Astrocyte of the spinal cord (primary cell): ENCODE measurements around the gene ECSCR.

Source experiments
- DNase-seq: peaks from one replicate; pipeline ENCODE4 v3.0.0; 2011; ENCODE audit warnings: low read depth, low spot score
- H3K4me3 ChIP-seq: 2 replicates; pipeline ENCODE4 v1.5.1; 2011; ENCODE audit warnings: low read depth, mild to moderate bottlenecking, low read length, moderate library complexity
- in situ Hi-C: cut with HindIII; loops from 2 replicates; pipeline ENCODE4 v1.10.0; 2017; ENCODE audit warnings: low sequenced_read_pairs
- TF ChIP-seq, protein P1 (sequence below): IDR thresholded peaks from 2 replicates; pipeline ENCODE4 v1.5.1; 2012; ENCODE audit warnings: low read depth, mild to moderate bottlenecking, low read length, inconsistent platforms

ECSCR gene

DNA sequence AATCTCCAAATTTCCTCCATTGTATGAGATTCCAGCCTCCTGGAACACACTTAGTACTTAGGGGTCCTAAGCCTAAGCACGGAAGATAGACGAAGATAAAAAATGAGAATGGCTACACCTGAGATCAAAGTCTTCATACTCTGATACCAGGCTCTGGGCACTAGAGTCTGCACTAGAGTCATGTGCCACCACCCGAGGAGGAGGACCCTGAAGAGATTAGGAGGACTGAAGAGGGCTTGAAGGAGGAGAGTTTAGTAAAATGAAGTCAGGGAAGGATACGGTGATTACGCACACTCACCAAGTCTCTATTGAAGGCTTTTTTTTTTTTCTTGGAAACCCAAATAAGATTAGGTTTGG is 58.1 kb downstream of the ECSCR start:
- DNase-seq, result no peak
- H3K4me3 ChIP-seq, result no peak overlapping the region
- in situ Hi-C loops, result loop anchor here (25.0 kb wide), 1 partner anchor 108 kb away; no protein-coding TSS in a partner anchor
- TF ChIP-seq, protein P1, sequence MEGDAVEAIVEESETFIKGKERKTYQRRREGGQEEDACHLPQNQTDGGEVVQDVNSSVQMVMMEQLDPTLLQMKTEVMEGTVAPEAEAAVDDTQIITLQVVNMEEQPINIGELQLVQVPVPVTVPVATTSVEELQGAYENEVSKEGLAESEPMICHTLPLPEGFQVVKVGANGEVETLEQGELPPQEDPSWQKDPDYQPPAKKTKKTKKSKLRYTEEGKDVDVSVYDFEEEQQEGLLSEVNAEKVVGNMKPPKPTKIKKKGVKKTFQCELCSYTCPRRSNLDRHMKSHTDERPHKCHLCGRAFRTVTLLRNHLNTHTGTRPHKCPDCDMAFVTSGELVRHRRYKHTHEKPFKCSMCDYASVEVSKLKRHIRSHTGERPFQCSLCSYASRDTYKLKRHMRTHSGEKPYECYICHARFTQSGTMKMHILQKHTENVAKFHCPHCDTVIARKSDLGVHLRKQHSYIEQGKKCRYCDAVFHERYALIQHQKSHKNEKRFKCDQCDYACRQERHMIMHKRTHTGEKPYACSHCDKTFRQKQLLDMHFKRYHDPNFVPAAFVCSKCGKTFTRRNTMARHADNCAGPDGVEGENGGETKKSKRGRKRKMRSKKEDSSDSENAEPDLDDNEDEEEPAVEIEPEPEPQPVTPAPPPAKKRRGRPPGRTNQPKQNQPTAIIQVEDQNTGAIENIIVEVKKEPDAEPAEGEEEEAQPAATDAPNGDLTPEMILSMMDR, result no peak

DNA sequence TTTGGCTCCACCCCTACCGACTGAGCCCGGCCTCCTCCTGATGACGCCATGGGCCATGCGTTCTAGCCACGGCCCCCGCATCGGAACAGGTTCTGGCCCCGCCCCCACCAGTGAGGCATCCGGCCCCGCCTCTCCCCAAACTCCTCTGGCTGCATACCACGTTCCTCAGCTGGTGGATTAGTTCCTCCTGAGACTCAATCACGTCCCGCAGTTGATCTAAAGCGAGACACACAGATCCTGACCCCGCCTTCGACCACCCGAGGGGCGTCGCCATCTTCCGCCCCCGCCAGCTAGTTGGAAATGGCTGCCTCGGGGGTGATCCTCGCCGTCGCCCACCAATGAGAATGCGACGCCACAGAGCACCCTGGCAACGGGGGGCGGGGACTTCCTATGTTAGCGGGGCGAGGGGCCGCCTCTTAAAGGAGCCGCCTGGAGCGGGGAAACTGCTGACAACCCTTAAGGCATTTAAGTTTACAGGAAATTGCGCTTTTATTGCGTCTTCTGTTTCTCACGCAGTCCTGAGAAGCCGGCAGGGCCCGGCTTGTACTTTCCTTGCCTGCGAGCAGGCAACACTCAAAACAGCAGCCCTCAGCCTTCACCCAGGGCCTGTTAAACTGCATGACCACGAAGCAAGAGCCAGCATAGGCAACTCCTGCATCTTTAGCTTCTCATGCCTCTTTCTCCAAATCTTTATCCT is 58.6 kb downstream of the ECSCR start, which contains the start of gene SPATA24:
SPATA24 (minus strand) TSS at position 303 of the 697 bp plus-strand sequence; CDS start at position 274, 29 bp downstream.
- peak within 1 kb of the TSS; percentile 63 for H3K4me3 ChIP-seq
- in situ Hi-C loops, result loop anchor here (25.0 kb wide), 1 partner anchor 108 kb away; no protein-coding TSS in a partner anchor
- TF ChIP-seq, protein P1, result no peak
- DNase-seq, result peak; percentile 99

DNA sequence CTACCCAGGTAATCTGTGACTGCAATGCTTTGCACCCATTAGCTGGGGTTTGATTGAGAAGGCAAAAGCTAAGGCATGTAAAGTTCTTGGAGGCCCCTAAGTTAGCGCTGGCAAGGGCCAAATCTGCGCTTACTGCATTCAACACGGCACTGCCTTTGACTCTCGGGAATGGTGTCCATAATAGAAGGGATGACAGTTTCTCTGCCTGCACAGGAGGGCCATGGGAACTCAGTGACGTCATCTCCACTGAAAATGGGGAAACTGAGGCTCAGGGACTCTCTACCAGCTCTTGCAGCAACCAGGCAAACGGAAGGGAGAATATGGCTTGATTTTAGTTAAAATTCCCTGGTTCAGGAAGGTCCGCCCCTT is 59.1 kb downstream of the ECSCR start:
- DNase-seq, result no peak
- H3K4me3 ChIP-seq, result peak overlapping the region; percentile 63
- TF ChIP-seq, protein P1, result no peak
- in situ Hi-C loops, result loop anchor here (25.0 kb wide), 1 partner anchor 109 kb away; no protein-coding TSS in a partner anchor

DNA sequence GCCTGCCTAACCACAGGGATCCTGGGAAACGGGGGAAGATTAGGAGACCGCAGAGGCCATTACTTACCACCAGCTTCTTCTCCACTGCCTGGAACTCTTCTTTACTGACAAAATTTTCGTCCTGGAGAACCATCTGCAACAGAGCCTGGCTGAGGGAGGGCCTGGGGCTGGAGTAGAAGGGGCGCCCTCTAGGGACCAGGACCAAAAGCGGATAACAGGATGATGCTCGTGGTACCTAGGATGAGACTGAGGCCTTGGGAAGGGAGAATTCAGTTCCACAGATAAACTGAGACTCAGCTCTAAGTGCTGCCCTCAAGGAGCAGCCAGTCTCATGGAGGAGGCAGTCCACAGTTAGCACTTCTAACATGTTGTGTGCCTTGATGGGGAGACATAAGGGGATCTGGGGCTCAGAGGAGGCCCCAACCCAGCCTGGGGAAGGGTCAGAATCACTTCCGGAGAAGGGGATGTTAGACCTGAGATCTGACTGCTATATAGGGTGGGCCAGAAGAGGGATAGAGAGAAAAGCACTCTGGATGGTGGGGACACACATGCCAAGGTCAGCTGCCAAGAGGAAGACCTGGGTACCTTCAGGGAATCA is 59.9 kb downstream of the ECSCR start:
- H3K4me3 ChIP-seq, result no peak overlapping the region
- in situ Hi-C loops, result loop anchor here (25.0 kb wide), 1 partner anchor 110 kb away; no protein-coding TSS in a partner anchor
- no peak for DNase-seq
- TF ChIP-seq, protein P1, result peak; percentile 52

DNA sequence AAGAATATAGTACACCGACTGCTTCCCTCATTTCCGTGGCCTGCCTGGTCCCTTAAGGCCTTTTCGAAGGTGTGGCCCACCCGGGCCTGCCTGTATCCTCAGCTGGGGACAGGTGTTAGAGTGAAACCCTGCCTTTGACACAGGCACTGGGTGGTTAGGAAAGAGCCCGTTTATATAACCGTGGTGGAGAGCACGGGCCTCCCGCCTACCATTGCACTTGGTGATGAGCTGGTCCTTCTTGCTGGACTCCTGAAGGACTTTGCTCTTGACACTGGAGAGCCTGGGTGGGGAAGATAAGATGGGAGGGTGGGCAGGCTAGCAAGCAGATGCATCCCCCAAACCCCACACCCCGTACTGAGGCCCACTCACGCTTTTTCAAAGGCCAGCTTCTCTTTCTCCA is 61.0 kb downstream of the ECSCR start:
- in situ Hi-C loops, result loop anchor here (25.0 kb wide), 1 partner anchor 111 kb away; no protein-coding TSS in a partner anchor
- TF ChIP-seq, protein P1, result no peak
- H3K4me3 ChIP-seq, result no peak overlapping the region
- DNase-seq, result no peak

DNA sequence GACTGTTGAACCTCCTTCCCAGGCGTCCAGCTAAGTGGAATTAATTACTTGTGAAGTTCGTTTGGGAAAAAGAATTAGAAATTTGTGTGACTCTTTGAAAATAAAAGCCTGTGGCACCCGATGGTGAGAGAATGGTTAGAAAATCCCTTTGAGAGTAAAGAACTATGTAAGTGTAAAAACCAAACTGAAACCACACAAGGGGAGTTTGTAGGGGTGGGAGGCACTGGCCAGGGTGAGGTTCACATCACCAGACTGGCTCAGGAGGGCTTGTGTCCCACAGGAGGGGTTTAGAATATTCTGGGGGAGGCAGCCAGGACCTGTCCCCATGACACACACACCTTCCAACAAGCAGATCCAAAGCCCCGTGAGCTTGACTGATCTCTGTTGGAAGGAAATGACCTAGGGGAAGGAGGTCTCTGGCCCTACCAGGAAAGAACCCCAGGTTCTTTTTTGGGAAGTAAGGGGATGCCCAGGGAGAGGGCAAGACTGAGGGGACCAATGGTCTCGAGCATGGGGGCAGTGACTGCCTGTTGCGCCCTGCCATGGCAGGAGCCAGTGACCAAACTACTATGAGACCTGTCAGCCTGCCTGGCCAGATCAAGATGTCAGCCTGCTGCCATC is 62.9 kb downstream of the ECSCR start:
- TF ChIP-seq, protein P1, result no peak
- no peak overlapping the region for H3K4me3 ChIP-seq
- no peak for DNase-seq
- in situ Hi-C loops, result loop anchor here (25.0 kb wide), 1 partner anchor 113 kb away; no protein-coding TSS in a partner anchor
